Measurements from ENCODE around the gene PRKAA1.
"Not testable (repeated sequence)": the region's sequence is repeated elsewhere in the genome, so short reads cannot be mapped to it uniquely, and the experiment has no call there.

Gene PRKAA1

GRCh38 chr5:40825461-40826043 is 27.4 kb upstream of the PRKAA1 start:
- DNase-seq, result not testable (repeated sequence)

- DNase-seq, result no peak
Measured at GRCh38 chr5:40823459-40823858, 25.3 kb upstream of the PRKAA1 start.

GRCh38 chr5:40813698-40814281 is 15.6 kb upstream of the PRKAA1 start:
- no peak for DNase-seq

- no peak for DNase-seq
Measured at GRCh38 chr5:40812125-40812524, 14.0 kb upstream of the PRKAA1 start.

- DNase-seq, result no peak
Measured at GRCh38 chr5:40801771-40802562, 3.8 kb upstream of the PRKAA1 start.

- no peak for DNase-seq
Measured at GRCh38 chr5:40799258-40799657, 1.1 kb upstream of the PRKAA1 start.

GRCh38 chr5:40798801-40799210 is 632 bp upstream of the PRKAA1 start:
- DNase-seq, result no peak

- DNase-seq, result peak; percentile 74
Measured at GRCh38 chr5:40797273-40798011, 732 bp downstream of the PRKAA1 start.

- no peak for DNase-seq
Measured at GRCh38 chr5:40796487-40796889, 1.7 kb downstream of the PRKAA1 start.

GRCh38 chr5:40794877-40795276 is 3.3 kb downstream of the PRKAA1 start:
- not testable (repeated sequence) for DNase-seq

- DNase-seq, result not testable (repeated sequence)
Measured at GRCh38 chr5:40794340-40794739, 3.8 kb downstream of the PRKAA1 start.

GRCh38 chr5:40792691-40793090 is 5.5 kb downstream of the PRKAA1 start:
- not testable (repeated sequence) for DNase-seq

GRCh38 chr5:40791715-40792139 is 6.4 kb downstream of the PRKAA1 start:
- no peak for DNase-seq

GRCh38 chr5:40790947-40791593 is 7.1 kb downstream of the PRKAA1 start:
- no peak for DNase-seq

- DNase-seq, result not testable (repeated sequence)
Measured at GRCh38 chr5:40788941-40789340, 9.2 kb downstream of the PRKAA1 start.

- no peak for DNase-seq
Measured at GRCh38 chr5:40787986-40788385, 10.2 kb downstream of the PRKAA1 start.

- not testable (repeated sequence) for DNase-seq
Measured at GRCh38 chr5:40786664-40787063, 11.5 kb downstream of the PRKAA1 start.

- DNase-seq, result no peak
Measured at GRCh38 chr5:40784916-40785315, 13.3 kb downstream of the PRKAA1 start.

GRCh38 chr5:40784027-40784653 is 14.0 kb downstream of the PRKAA1 start:
- no peak for DNase-seq

GRCh38 chr5:40781843-40782409 is 16.2 kb downstream of the PRKAA1 start:
- DNase-seq, result no peak

- DNase-seq, result no peak
Measured at GRCh38 chr5:40780858-40781257, 17.3 kb downstream of the PRKAA1 start.

GRCh38 chr5:40780199-40780598 is 18.0 kb downstream of the PRKAA1 start:
- no peak for DNase-seq
